ENCODE data around the gene NELFA.

DNA sequence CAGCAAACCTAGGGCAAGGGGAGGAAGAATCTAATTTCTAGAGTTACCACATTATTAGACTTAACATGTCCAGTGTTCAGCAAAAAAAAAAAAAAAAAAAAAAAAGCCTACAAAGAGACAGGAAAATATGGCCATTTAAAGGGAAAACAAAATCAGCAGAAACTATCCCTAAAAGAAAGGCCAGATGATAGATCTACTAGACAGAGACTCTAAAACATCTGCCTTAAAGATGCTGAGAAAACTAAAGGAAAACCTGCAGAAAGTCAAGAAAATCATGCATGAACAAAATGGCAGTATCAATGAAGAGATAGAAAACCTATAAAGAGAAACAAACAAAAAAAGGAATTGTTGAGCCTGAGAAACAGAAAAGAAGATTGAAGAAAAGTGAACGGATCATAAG is 43.8 kb downstream of the NELFA start:
- TF ChIP-seq, protein P1, sequence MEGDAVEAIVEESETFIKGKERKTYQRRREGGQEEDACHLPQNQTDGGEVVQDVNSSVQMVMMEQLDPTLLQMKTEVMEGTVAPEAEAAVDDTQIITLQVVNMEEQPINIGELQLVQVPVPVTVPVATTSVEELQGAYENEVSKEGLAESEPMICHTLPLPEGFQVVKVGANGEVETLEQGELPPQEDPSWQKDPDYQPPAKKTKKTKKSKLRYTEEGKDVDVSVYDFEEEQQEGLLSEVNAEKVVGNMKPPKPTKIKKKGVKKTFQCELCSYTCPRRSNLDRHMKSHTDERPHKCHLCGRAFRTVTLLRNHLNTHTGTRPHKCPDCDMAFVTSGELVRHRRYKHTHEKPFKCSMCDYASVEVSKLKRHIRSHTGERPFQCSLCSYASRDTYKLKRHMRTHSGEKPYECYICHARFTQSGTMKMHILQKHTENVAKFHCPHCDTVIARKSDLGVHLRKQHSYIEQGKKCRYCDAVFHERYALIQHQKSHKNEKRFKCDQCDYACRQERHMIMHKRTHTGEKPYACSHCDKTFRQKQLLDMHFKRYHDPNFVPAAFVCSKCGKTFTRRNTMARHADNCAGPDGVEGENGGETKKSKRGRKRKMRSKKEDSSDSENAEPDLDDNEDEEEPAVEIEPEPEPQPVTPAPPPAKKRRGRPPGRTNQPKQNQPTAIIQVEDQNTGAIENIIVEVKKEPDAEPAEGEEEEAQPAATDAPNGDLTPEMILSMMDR (IDR thresholded peaks at IDR 0.05) = no peak
- no peak for TF ChIP-seq POLR2A (IDR thresholded peaks at IDR 0.05)
- no peak for TF ChIP-seq POLR2AphosphoS5 (IDR thresholded peaks at IDR 0.05)
